Nephron (organoid): Measurements from ENCODE around the gene MESP2.
"Not testable (repeated sequence)": the region's sequence is repeated elsewhere in the genome, so short reads cannot be mapped to it uniquely, and the experiment has no call there.

ENCODE experiments used
- H3K27ac Mint-ChIP-seq, 3 experiments: 2 replicates each; pipeline ENCODE4 v1.8.0; 2020; ENCODE audit warnings: mixed read lengths in 3 of 3, mild to moderate bottlenecking in 2 of 3, moderate library complexity in 1 of 3
- H3K27me3 Mint-ChIP-seq: 2 replicates; pipeline ENCODE4 v1.8.0; 2021; ENCODE audit warnings: low read depth, mild to moderate bottlenecking, moderate library complexity, mixed read lengths
- H3K36me3 Mint-ChIP-seq: 2 replicates; pipeline ENCODE4 v1.8.0; 2020; ENCODE audit warnings: low read depth, mixed read lengths
- H3K4me1 Mint-ChIP-seq: 2 replicates; pipeline ENCODE4 v1.8.0; 2020; ENCODE audit warnings: mixed read lengths
- H3K4me3 Mint-ChIP-seq, 3 experiments: 2 replicates each; pipeline ENCODE4 v1.8.0; 2020; ENCODE audit warnings: mild to moderate bottlenecking in 3 of 3, mixed read lengths in 3 of 3, moderate library complexity in 2 of 3
- H3K9me3 Mint-ChIP-seq: 2 replicates; pipeline ENCODE4 v1.8.0; 2020; ENCODE audit warnings: mixed read lengths
- CTCF ChIP-seq, 3 experiments: fragments of 200-600 bp; sonication (generic); IDR thresholded peaks; one replicate each; pipeline ENCODE4 v1.5.0; 2021; ENCODE audit warnings: antibody characterized with exemption in 3 of 3; ENCODE audit not compliant: unreplicated experiment in 3 of 3

Gene MESP2

GRCh38 chr15:89785774-89786140 lies 9.6 kb downstream of the MESP2 start:
- Mint-ChIP-seq H3K9me3 (peaks cover 18% of the 10 kb centered on the region), H3K4me1 (peaks cover 4% of the 10 kb centered on the region), H3K4me3 (no peak overlapping the region), H3K36me3 (peaks cover 17% of the 10 kb centered on the region), H3K27me3 (peaks cover 15% of the 10 kb centered on the region), H3K27ac (peak overlapping the region in 1 of 3 experiments; percentile 7)
- TF ChIP-seq CTCF (IDR thresholded peaks at IDR 0.05; ENCODE audit: unreplicated experiment in 3 of 3) = no peak

GRCh38 chr15:89787944-89788343 lies 11.8 kb downstream of the MESP2 start:
- peaks cover 17% of the 10 kb centered on the region for H3K36me3 Mint-ChIP-seq
- no peak overlapping the region for H3K27ac Mint-ChIP-seq
- no peak for TF ChIP-seq CTCF (IDR thresholded peaks at IDR 0.05; ENCODE audit: unreplicated experiment in 3 of 3)
- peaks cover 3% of the 10 kb centered on the region for H3K4me1 Mint-ChIP-seq
- H3K4me3 Mint-ChIP-seq = no peak overlapping the region
- H3K27me3 Mint-ChIP-seq = peaks cover 9% of the 10 kb centered on the region
- peaks cover 18% of the 10 kb centered on the region for H3K9me3 Mint-ChIP-seq

- peaks cover 17% of the 10 kb centered on the region for H3K36me3 Mint-ChIP-seq
- H3K4me1 Mint-ChIP-seq, H3K4me3 Mint-ChIP-seq, H3K27me3 Mint-ChIP-seq, H3K27ac Mint-ChIP-seq: not testable (repeated sequence)
- peaks cover 18% of the 10 kb centered on the region for H3K9me3 Mint-ChIP-seq
Observed at GRCh38 chr15:89788585-89788984, 12.5 kb downstream of the MESP2 start.

DNA sequence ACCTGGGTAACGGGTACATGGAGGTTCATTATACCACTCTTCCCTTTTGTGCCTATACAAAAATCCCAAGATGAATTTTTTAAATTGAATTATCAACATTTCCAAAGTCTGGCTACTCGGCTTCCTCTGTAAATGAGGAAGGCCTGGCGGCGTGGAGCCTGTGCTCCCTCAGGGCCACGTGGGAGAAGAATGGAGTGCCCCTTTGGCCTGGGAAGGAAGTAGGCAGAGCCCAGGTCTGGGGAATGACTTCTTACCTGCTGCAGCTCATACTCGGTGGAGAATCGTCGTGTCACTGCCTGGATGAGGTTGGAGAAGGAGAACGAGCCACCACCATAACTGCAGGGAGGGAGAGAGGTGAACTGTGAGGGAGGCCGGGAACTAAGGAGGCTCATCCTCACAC lies 14.1 kb downstream of the MESP2 start:
- TF ChIP-seq CTCF (IDR thresholded peaks at IDR 0.05; ENCODE audit: unreplicated experiment in 3 of 3) = no peak
- Mint-ChIP-seq H3K4me1 (peaks cover 6% of the 10 kb centered on the region), H3K4me3 (no peak overlapping the region), H3K36me3 (peaks cover 20% of the 10 kb centered on the region), H3K27me3 (peaks cover 4% of the 10 kb centered on the region), H3K9me3 (peaks cover 22% of the 10 kb centered on the region), H3K27ac (no peak overlapping the region)

DNA sequence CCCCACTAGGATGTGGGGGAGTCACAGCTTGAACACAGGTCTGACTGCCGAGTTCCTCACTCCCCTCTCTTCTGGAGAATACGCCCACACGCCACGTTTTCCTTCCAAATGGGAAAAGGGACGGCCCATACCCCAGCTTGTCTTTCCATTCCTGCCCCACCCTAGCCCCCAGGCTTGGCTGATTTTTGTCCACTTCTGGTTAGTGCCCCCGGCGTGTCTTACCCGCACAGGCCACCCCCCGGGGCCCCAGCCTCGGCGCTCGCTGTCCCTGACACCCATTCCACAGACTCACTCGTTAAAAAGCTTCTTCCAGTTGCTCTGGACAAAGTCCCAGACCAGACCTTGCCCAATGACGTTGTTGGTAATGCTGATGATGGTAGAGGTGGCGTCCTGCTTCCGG lies 14.5 kb downstream of the MESP2 start:
- H3K4me3 Mint-ChIP-seq = no peak overlapping the region
- peaks cover 17% of the 10 kb centered on the region for H3K36me3 Mint-ChIP-seq

DNA sequence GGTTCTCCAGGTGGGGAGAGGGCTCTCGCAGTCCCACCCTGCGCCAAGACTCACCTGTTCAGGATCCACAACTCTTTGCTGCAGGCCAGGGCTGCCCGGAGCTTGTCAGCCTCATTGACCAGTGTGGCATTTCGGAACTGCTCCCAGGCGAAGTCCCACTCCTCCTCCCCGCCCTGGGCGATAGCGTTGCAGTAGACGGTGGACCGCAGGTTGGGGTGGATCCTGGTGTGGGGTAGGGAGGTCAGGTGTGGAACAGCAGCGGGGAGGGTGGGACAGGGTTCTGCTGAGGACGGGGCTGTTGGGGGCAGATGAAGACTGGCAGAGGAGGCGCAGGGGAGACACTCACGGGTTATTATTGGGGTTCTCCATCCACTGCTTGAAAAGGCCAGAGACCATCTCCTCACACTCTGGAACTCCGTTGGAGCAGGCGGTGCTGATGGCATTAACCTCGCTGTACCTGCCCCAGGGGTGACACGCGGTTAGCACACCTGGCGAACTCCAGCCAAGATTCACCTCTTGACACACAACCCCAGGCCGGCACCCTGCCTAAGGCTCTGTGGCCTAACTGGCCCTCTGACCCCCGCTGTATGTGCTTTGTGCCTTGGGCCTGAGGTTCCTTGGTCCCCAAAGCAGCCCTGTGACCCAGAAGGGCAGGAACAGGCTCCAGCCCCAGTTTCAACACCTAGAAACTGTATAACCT lies 16.1 kb downstream of the MESP2 start:
- H3K4me3 Mint-ChIP-seq = no peak overlapping the region
- TF ChIP-seq CTCF (IDR thresholded peaks at IDR 0.05; ENCODE audit: unreplicated experiment in 3 of 3) = no peak
- no peak overlapping the region for H3K27ac Mint-ChIP-seq

More for the DNA sequence above, 14.5 kb downstream of the MESP2 start:
- Mint-ChIP-seq H3K9me3 (peaks cover 20% of the 10 kb centered on the region), H3K4me1 (peaks cover 11% of the 10 kb centered on the region), H3K27me3 (peaks cover 4% of the 10 kb centered on the region), H3K27ac (no peak overlapping the region)
- TF ChIP-seq CTCF (IDR thresholded peaks at IDR 0.05; ENCODE audit: unreplicated experiment in 3 of 3) = no peak

More for the DNA sequence above, 16.1 kb downstream of the MESP2 start:
- Mint-ChIP-seq H3K36me3 (peaks cover 15% of the 10 kb centered on the region), H3K9me3 (peaks cover 20% of the 10 kb centered on the region), H3K4me1 (peaks cover 12% of the 10 kb centered on the region), H3K27me3 (peaks cover 4% of the 10 kb centered on the region)
